Panc1 (cell line): ENCODE data around the gene SMURF1.

Experiments
- CTCF ChIP-seq: fragments of 450-650 bp; IDR thresholded peaks from 2 replicates; pipeline ENCODE4 v1.5.1; 2017; ENCODE audit warnings: mild to moderate bottlenecking
- POLR2AphosphoS5 ChIP-seq: IDR thresholded peaks from 2 replicates; pipeline ENCODE4 v1.6.1; 2012; ENCODE audit warnings: mild to moderate bottlenecking, low read depth, low read length, moderate library complexity
- SIN3A ChIP-seq: IDR thresholded peaks from 2 replicates; pipeline ENCODE4 v1.6.1; 2012; ENCODE audit warnings: low read depth, mild to moderate bottlenecking, low read length, moderate library complexity, borderline replicate concordance; ENCODE audit not compliant: insufficient read depth

GRCh38 chr7:98990356-98990755 lies 153.6 kb downstream of the SMURF1 start:
- TF ChIP-seq CTCF (no peak), POLR2AphosphoS5 (no peak), SIN3A (no peak)
